HFFc6 (cell line): ENCODE results near the gene PORCN. TPM values are rescaled to one million over a fixed set of nuclear protein-coding genes. Genes with fewer than 3 reads are reported as not detected.

Experiments
- DNase-seq: peaks from one replicate; pipeline ENCODE4 v3.0.0-alpha.2; 2018
- H3K27ac Mint-ChIP-seq: 2 replicates; pipeline ENCODE4 v1.8.0; 2020; ENCODE audit warnings: mild to moderate bottlenecking, mixed read lengths
- H3K27me3 Mint-ChIP-seq: 2 replicates; pipeline ENCODE4 v1.8.0; 2021; ENCODE audit warnings: mild to moderate bottlenecking, moderate library complexity, mixed read lengths; ENCODE audit not compliant: insufficient read depth
- H3K36me3 Mint-ChIP-seq: 2 replicates; pipeline ENCODE4 v1.8.0; 2021; ENCODE audit warnings: low read depth, mixed read lengths
- H3K4me1 Mint-ChIP-seq: 2 replicates; pipeline ENCODE4 v1.8.0; 2020; ENCODE audit warnings: low read depth, mixed read lengths
- H3K4me3 Mint-ChIP-seq: 2 replicates; pipeline ENCODE4 v1.8.0; 2020; ENCODE audit warnings: mild to moderate bottlenecking, moderate library complexity, mixed read lengths
- H3K9me3 Mint-ChIP-seq: 2 replicates; pipeline ENCODE4 v1.8.0; 2020; ENCODE audit warnings: mild to moderate bottlenecking, mixed read lengths
- CTCF ChIP-seq: fragments of 200-600 bp; sonication (generic); IDR thresholded peaks from 2 replicates; pipeline ENCODE4 v1.5.0; 2021; ENCODE audit warnings: antibody characterized with exemption, mild to moderate bottlenecking
- total RNA-seq, 6 experiments: library from RNA; stranded (reverse); fragmentation: NEBNext Ultra II Directional; extraction: Animal tissue kit (Norgen Biotek cat#: 25700); gene quantifications; 2 replicates in 1 of 6; 3 replicates in 5 of 6; pipeline ENCODE4 v1.2.3, GENCODE V29; 2021

PORCN gene
- total RNA-seq, 6 experiments from 2014 or later = 9.0 to 13.8 (median 10.7) TPM

- Mint-ChIP-seq H3K27ac (no peak overlapping the region), H3K9me3 (no peaks in the 10 kb centered on the region), H3K36me3 (peaks cover 4% of the 10 kb centered on the region), H3K4me3 (no peak overlapping the region), H3K4me1 (peaks cover 5% of the 10 kb centered on the region), H3K27me3 (no peaks in the 10 kb centered on the region)
- no peak for TF ChIP-seq CTCF
- no peak for DNase-seq
Measured at GRCh38 chrX:48559636-48560035, 50.8 kb downstream of the PORCN start.

DNA sequence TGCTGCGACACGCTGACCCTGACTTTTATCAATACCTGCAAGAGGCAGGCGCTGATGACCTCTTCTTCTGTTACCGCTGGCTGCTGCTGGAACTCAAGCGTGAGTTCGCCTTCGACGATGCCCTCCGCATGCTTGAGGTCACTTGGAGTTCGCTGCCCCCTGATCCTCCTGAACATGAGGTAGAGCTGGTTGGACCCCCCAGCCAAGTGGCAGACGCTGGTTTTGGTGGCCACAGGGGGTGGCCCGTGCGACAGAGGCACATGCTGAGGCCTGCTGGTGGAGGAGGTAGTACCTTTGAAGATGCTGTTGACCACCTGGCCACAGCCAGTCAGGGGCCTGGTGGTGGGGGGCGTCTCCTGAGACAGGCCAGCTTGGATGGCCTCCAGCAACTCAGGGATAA lies 51.3 kb downstream of the PORCN start:
- Mint-ChIP-seq H3K9me3 (no peaks in the 10 kb centered on the region), H3K27me3 (peaks cover 1% of the 10 kb centered on the region; the same call in 1 of the 2 replicates), H3K4me1 (peaks cover 5% of the 10 kb centered on the region), H3K27ac (no peak overlapping the region), H3K36me3 (no peaks in the 10 kb centered on the region; the same call in none of the 2 replicates), H3K4me3 (no peak overlapping the region)
- no peak for TF ChIP-seq CTCF
- DNase-seq = no peak

GRCh38 chrX:48560681-48561080 lies 51.9 kb downstream of the PORCN start:
- no peak for TF ChIP-seq CTCF

DNA sequence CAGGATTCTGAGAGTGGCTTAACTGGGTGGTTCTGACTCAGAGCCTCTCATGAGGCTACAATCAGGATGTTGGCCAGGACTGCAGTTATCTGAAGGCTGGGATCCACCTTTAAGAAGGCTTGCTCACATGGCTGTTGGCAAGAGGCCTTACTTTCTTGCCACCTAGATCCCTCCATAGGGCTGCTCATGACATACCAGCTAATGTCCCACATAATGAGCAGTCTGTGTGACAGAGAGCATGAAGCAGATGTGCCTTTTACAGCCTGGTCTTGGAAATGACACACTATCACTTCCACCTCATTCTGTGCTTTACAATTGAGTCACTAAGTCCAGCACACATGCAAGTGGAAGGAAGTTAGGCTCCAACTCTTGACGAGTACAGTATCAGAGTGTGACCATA lies 61.2 kb downstream of the PORCN start:
- Mint-ChIP-seq H3K27ac (peak overlapping the region; percentile 68; the same call in 1 of the 2 replicates), H3K4me1 (peaks cover 8% of the 10 kb centered on the region), H3K36me3 (peaks cover 6% of the 10 kb centered on the region), H3K27me3 (peaks cover 2% of the 10 kb centered on the region; the same call in 1 of the 2 replicates), H3K4me3 (no peak overlapping the region), H3K9me3 (no peaks in the 10 kb centered on the region)
- no peak for TF ChIP-seq CTCF
- DNase-seq = peak; percentile 53

More at GRCh38 chrX:48560681-48561080, 51.9 kb downstream of the PORCN start:
- H3K36me3 Mint-ChIP-seq = no peaks in the 10 kb centered on the region; the same call in none of the 2 replicates
- H3K27ac Mint-ChIP-seq = no peak overlapping the region; the same call in 1 of the 2 replicates
- peaks cover 5% of the 10 kb centered on the region for H3K4me1 Mint-ChIP-seq
- H3K4me3 Mint-ChIP-seq = no peak overlapping the region
- no peaks in the 10 kb centered on the region for H3K9me3 Mint-ChIP-seq
- no peak for DNase-seq
- peaks cover 1% of the 10 kb centered on the region; the same call in 1 of the 2 replicates for H3K27me3 Mint-ChIP-seq

Other genes starting within 250 kb of the PORCN start
- not detected for gene SSX3, start 152.3 kb upstream of the PORCN start, total RNA-seq
- not detected for gene SSX4, start 125.5 kb upstream of the PORCN start, total RNA-seq
- gene SSX4B, start 97.0 kb upstream of the PORCN start, total RNA-seq = not detected
- gene SLC38A5, start 38.7 kb upstream of the PORCN start, total RNA-seq = under 1 TPM in 5 of 6 experiments, not detected in 1; 0.40 to 0.91 (median 0.79) TPM
- 10 to 100 TPM; 51.5 to 66.7 (median 59.7) TPM for gene FTSJ1, start 32.8 kb upstream of the PORCN start, total RNA-seq
- gene EBP, start 12.8 kb downstream of the PORCN start, total RNA-seq = 10 to 100 TPM; 26.0 to 42.2 (median 39.1) TPM
- 10 to 100 TPM; 13.0 to 15.3 (median 13.8) TPM for gene TBC1D25, start 30.7 kb downstream of the PORCN start, total RNA-seq
- gene RBM3, start 65.5 kb downstream of the PORCN start, total RNA-seq = 100 to 1,000 TPM; 151 to 471 (median 406) TPM
- gene WDR13, start 88.5 kb downstream of the PORCN start, total RNA-seq = 10 to 100 TPM; 64.3 to 87.2 (median 71.8) TPM
- under 1 TPM in 1 of 6 experiments, not detected in 5; 0.69 TPM for gene WAS, start 174.8 kb downstream of the PORCN start, total RNA-seq
- 10 to 100 TPM in 4 of 6 experiments, 1 to 10 TPM in 2; 6.9 to 12.0 (median 11.4) TPM for gene SUV39H1, start 187.7 kb downstream of the PORCN start, total RNA-seq